Activated naive CD4-positive, alpha-beta T cell treated with Interleukin-2 at 50 U/mL for 16 hours (primary cell): Measurements from ENCODE around the gene ZBTB46.
"Not testable (repeated sequence)": the region's sequence is repeated elsewhere in the genome, so short reads cannot be mapped to it uniquely, and the experiment has no call there.

ENCODE experiments used
- DNase-seq: peaks from one replicate; pipeline ENCODE4 v3.0.0-alpha.2; 2020

The ZBTB46 gene

GRCh38 chr20:63814891-63815614, 16.0 kb downstream of the ZBTB46 start:
- no peak for DNase-seq

- DNase-seq, result no peak
Observed at GRCh38 chr20:63811491-63811875, 19.6 kb downstream of the ZBTB46 start.

- DNase-seq, result no peak
Observed at GRCh38 chr20:63810730-63811490, 20.2 kb downstream of the ZBTB46 start.

- no peak for DNase-seq
Observed at GRCh38 chr20:63809856-63810255, 21.2 kb downstream of the ZBTB46 start.

- DNase-seq, result no peak
Observed at GRCh38 chr20:63808964-63809674, 21.9 kb downstream of the ZBTB46 start.

- DNase-seq, result no peak
Observed at GRCh38 chr20:63808145-63808724, 22.8 kb downstream of the ZBTB46 start.

- no peak for DNase-seq
Observed at GRCh38 chr20:63807654-63808053, 23.4 kb downstream of the ZBTB46 start.

GRCh38 chr20:63804308-63804636, 26.8 kb downstream of the ZBTB46 start:
- DNase-seq, result no peak

- no peak for DNase-seq
Observed at GRCh38 chr20:63802469-63803240, 28.4 kb downstream of the ZBTB46 start.

- DNase-seq, result not testable (repeated sequence)
Observed at GRCh38 chr20:63801174-63801573, 29.9 kb downstream of the ZBTB46 start.

GRCh38 chr20:63800411-63800810, 30.7 kb downstream of the ZBTB46 start:
- not testable (repeated sequence) for DNase-seq

GRCh38 chr20:63799127-63799526, 31.9 kb downstream of the ZBTB46 start:
- not testable (repeated sequence) for DNase-seq

- not testable (repeated sequence) for DNase-seq
Observed at GRCh38 chr20:63797175-63797574, 33.9 kb downstream of the ZBTB46 start.

GRCh38 chr20:63795178-63795830, 35.8 kb downstream of the ZBTB46 start:
- no peak for DNase-seq

- no peak for DNase-seq
Observed at GRCh38 chr20:63794614-63795013, 36.5 kb downstream of the ZBTB46 start.

GRCh38 chr20:63792866-63793265, 38.2 kb downstream of the ZBTB46 start:
- DNase-seq, result no peak

GRCh38 chr20:63791497-63792156, 39.4 kb downstream of the ZBTB46 start:
- DNase-seq, result no peak

GRCh38 chr20:63790572-63791168, 40.4 kb downstream of the ZBTB46 start:
- DNase-seq, result no peak

GRCh38 chr20:63789836-63790571, 41.1 kb downstream of the ZBTB46 start:
- no peak for DNase-seq

- no peak for DNase-seq
Observed at GRCh38 chr20:63787749-63788148, 43.3 kb downstream of the ZBTB46 start.
